ENCODE data around the gene CYP2S1.

Gene CYP2S1

DNA sequence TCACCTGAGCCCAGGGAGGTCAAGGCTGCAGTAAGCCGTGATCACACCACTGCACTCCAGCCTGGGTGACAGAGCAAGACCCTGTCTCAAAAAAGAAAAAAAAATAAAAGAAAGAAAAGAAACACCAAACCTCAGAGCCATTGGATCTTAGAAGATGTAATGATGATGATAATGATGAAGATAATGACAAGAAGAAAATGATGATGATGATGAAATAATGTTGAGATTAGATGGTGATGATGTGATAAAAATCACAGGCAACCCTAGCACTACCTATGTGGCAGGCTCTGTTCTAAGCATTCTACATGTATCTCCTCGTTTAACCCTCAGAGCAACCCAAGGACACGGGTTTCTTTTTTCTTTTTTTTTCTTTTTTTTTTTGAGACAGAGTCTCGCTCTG is 51.1 kb downstream of the CYP2S1 start:
- DNase-seq (ENCODE audit: low spot score) = no peak
- TF ChIP-seq, protein P1, sequence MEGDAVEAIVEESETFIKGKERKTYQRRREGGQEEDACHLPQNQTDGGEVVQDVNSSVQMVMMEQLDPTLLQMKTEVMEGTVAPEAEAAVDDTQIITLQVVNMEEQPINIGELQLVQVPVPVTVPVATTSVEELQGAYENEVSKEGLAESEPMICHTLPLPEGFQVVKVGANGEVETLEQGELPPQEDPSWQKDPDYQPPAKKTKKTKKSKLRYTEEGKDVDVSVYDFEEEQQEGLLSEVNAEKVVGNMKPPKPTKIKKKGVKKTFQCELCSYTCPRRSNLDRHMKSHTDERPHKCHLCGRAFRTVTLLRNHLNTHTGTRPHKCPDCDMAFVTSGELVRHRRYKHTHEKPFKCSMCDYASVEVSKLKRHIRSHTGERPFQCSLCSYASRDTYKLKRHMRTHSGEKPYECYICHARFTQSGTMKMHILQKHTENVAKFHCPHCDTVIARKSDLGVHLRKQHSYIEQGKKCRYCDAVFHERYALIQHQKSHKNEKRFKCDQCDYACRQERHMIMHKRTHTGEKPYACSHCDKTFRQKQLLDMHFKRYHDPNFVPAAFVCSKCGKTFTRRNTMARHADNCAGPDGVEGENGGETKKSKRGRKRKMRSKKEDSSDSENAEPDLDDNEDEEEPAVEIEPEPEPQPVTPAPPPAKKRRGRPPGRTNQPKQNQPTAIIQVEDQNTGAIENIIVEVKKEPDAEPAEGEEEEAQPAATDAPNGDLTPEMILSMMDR (IDR thresholded peaks at IDR 0.05; ENCODE audit: poor library complexity, severe bottlenecking) = no peak
- Histone ChIP-seq H3K4me1 (ENCODE audit: insufficient read depth, poor library complexity, severe bottlenecking) (no peaks in the 10 kb centered on the region), H3K9me3 (ENCODE audit: severe bottlenecking) (no peaks in the 10 kb centered on the region), H3K36me3 (ENCODE audit: low read depth) (peaks cover 100% of the 10 kb centered on the region), H3K27me3 (ENCODE audit: insufficient read depth, poor library complexity, severe bottlenecking) (no peaks in the 10 kb centered on the region), H3K4me3 (ENCODE audit: severe bottlenecking) (no peak overlapping the region), H3K27ac (ENCODE audit: poor library complexity, severe bottlenecking) (no peak overlapping the region)
- no peak for ATAC-seq (ENCODE audit: low read depth)

DNA sequence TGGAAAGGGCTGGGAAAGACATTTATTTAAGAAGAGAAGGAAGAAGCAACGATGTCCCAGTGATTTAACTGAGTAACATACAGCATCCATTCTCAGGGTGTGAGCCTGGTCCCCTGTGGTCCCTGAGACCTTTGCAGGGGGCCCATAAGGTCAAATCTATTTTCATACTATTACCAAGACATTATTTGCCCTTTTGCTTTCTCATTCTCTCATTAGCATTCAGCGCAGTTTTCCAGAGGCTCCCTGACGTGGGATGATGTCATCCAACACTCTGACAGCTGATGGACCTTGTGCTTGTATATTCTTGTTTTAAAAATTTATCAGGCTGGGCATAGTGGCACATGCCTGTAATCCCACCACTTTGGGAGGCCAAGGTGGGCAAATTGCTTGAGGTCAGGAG is 52.8 kb downstream of the CYP2S1 start:
- ATAC-seq (ENCODE audit: low read depth) = no peak

DNA sequence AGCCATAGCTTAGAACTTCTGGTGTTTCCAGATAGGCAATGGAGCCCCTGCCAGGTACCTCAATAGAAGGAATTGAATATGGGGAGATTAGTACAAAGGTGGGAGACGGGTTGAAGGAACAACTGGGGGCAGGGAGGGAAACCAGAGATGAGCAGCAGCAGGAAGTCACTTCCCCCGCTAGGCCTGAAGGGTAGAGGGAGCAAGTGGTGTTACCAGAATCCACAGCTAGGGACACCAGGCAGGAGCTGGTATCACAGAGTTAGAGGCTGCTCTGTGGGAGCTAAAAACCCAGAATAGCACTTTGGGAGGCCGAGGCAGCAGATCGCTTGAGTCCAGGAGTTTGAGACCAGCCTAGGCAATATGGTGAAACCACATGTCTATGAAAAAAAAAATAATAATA is 55.9 kb downstream of the CYP2S1 start:
- TF ChIP-seq, protein P1 (IDR thresholded peaks at IDR 0.05; ENCODE audit: poor library complexity, severe bottlenecking) = no peak
- ATAC-seq (ENCODE audit: low read depth) (no peak), DNase-seq (ENCODE audit: low spot score) (no peak)
- Histone ChIP-seq H3K9me3 (ENCODE audit: severe bottlenecking) (no peaks in the 10 kb centered on the region), H3K36me3 (ENCODE audit: low read depth) (peaks cover 99% of the 10 kb centered on the region), H3K27me3 (ENCODE audit: insufficient read depth, poor library complexity, severe bottlenecking) (no peaks in the 10 kb centered on the region), H3K4me1 (ENCODE audit: insufficient read depth, poor library complexity, severe bottlenecking) (no peaks in the 10 kb centered on the region), H3K4me3 (ENCODE audit: severe bottlenecking) (no peak overlapping the region), H3K27ac (ENCODE audit: poor library complexity, severe bottlenecking) (no peak overlapping the region)

More for the DNA sequence above, 52.8 kb downstream of the CYP2S1 start:
- TF ChIP-seq, protein P1 (IDR thresholded peaks at IDR 0.05; ENCODE audit: poor library complexity, severe bottlenecking) = no peak
- no peaks in the 10 kb centered on the region for H3K4me1 ChIP-seq (ENCODE audit: insufficient read depth, poor library complexity, severe bottlenecking)
- H3K9me3 ChIP-seq (ENCODE audit: severe bottlenecking) = no peaks in the 10 kb centered on the region
- DNase-seq (ENCODE audit: low spot score) = no peak
- H3K27ac ChIP-seq (ENCODE audit: poor library complexity, severe bottlenecking) = no peak overlapping the region
- H3K27me3 ChIP-seq (ENCODE audit: insufficient read depth, poor library complexity, severe bottlenecking) = no peaks in the 10 kb centered on the region
- H3K36me3 ChIP-seq (ENCODE audit: low read depth) = peaks cover 100% of the 10 kb centered on the region
- H3K4me3 ChIP-seq (ENCODE audit: severe bottlenecking) = no peak overlapping the region

DNA sequence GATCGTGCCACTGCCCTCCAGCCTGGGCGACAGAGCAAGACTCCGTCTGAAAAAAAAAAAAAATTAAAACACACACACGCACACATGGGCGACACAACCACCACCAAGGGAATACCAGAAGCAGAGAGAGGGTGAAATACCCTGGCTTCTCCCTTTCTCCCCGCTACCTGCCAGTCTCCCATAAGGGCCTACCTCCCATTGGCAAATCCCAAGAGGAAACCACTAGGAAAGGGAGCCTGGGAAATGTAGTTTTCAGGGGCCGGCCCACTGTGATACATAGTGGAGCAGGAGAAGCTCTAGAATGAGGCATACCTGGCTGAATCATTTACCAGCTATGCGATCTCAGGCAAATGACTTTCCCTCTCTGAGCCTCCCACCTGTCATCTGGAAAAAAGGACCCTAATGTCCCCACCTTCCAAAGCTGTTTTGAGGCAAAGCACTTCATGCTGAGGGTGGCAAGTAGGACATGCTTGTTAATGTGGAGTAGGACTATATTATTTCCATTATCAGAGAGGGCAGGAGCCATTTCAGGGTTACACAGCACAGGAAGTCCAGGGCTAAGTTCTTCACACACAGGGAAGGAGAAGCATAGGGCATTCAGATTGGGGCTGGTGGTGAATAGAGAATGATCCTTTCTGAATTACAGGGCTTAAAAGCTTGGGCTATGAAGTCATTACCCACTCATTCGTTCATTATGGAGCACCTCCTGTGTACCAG is 56.8 kb downstream of the CYP2S1 start:
- TF ChIP-seq, protein P1 (IDR thresholded peaks at IDR 0.05; ENCODE audit: poor library complexity, severe bottlenecking) = no peak
- ATAC-seq (ENCODE audit: low read depth) (peak; percentile 66; the same call in 2 of the 3 replicates), DNase-seq (ENCODE audit: low spot score) (no peak)
- H3K36me3 ChIP-seq (ENCODE audit: low read depth) = peaks cover 99% of the 10 kb centered on the region
- no peak overlapping the region for H3K27ac ChIP-seq (ENCODE audit: poor library complexity, severe bottlenecking)
- no peaks in the 10 kb centered on the region for H3K9me3 ChIP-seq (ENCODE audit: severe bottlenecking)
- H3K4me3 ChIP-seq (ENCODE audit: severe bottlenecking) = no peak overlapping the region
- H3K27me3 ChIP-seq (ENCODE audit: insufficient read depth, poor library complexity, severe bottlenecking) = no peaks in the 10 kb centered on the region
- no peaks in the 10 kb centered on the region for H3K4me1 ChIP-seq (ENCODE audit: insufficient read depth, poor library complexity, severe bottlenecking)

DNA sequence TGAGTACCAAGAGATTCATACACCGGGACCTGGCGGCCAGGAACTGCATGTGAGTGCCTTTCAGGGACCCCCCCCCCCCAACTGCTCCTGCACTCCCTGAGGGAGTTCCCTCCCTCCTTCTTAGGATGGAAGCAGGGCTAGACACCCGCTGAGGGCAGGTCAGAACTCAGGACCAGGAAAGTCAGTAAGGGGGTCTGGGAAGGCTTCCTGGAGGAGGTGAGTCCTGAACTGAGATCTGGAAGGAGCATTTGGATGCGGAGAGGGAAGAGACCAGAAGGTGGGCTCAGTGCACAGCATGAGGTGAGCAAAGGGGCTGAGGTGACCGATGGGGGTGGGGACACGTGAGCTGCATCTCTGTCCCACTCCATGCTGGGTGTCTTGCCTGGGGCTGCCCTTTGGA is 60.6 kb downstream of the CYP2S1 start:
- Histone ChIP-seq H3K4me1 (ENCODE audit: insufficient read depth, poor library complexity, severe bottlenecking) (no peaks in the 10 kb centered on the region), H3K4me3 (ENCODE audit: severe bottlenecking) (no peak overlapping the region), H3K27me3 (ENCODE audit: insufficient read depth, poor library complexity, severe bottlenecking) (no peaks in the 10 kb centered on the region), H3K27ac (ENCODE audit: poor library complexity, severe bottlenecking) (no peak overlapping the region), H3K36me3 (ENCODE audit: low read depth) (peaks cover 99% of the 10 kb centered on the region), H3K9me3 (ENCODE audit: severe bottlenecking) (no peaks in the 10 kb centered on the region)
- DNase-seq (ENCODE audit: low spot score) (no peak), ATAC-seq (ENCODE audit: low read depth) (no peak)
- TF ChIP-seq, protein P1 (IDR thresholded peaks at IDR 0.05; ENCODE audit: poor library complexity, severe bottlenecking) = no peak

Measured in RWPE2 (cell line).